Measurements from ENCODE around the gene FAM174B. TPM values are rescaled to one million over a fixed set of nuclear protein-coding genes. Genes with fewer than 3 reads are reported as not detected.
A peak's percentile ranks its signal among the peaks of the same experiment; 100 is the strongest.

Gene FAM174B
- total RNA-seq, 1 experiment from 2014 or later: 20.1 TPM

GRCh38 chr15:92601592-92602266, 53.8 kb downstream of the FAM174B start:
- DNase-seq (ENCODE audit: low read depth): no peak

DNA sequence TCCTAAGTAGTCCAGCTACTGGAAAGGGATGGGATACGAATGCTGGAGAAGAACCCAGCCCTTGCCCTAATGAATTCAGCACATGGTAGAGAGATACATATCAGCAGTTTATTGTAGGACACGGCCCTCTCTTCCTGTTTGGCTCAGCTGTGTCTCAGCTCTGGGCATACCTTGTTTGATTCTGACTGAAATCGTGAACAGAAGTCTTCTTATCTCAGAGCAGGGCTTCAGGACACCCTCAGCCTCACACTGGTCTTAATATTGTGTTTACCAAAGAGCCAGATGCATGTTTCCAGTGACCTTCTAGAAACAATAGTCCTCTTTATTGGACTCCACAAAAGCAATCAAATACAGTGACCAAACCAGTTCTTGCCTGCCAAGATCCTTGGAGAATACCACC, 54.7 kb downstream of the FAM174B start:
- no peak for DNase-seq (ENCODE audit: low read depth)

DNA sequence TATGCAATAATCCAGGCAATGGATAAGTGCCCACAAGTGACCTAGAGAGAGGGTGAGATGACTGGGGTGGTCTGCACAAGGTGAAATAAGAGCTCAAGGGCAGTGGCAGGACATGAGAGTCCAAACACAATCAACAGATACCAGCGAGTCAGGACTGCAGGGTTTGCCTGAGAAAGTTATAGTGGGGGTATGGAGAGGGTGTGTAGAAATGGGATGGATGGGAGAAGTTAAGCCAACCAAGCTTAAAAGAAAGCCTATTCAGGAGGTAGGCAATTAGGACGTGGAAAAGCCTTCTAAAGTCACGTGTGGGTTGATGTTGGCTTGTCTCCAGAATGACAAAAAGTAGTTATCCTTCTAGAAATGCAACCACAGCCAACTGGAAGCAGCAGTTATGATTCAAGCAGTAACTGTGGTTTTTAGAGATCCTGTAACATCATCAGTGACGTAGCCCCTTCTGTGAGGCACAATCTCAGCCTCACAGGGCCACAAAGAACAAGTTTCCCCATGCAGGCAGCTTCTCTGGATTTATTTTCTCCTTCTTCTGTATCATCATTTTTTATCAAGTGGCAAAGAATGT, 56.1 kb downstream of the FAM174B start:
- DNase-seq (ENCODE audit: low read depth): peak; percentile 72

DNA sequence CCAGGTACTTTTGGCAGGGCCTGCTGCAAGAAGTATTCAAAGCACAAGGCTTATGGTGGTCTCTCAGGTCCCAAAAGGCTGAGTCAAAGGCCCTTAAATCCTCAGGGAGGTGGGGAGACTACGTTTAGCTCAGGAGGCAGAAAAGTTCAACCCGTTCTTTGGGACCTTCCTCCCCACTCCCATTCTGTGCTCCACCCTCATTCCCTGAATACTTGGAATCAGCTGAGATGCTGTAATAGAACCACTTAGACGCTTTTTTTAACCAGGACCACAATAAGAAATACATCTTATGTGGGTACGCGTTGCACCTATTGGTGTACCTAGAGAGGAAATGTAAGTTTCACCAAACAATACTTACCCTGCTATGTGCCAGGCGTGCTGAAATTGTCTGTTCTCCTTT, 58.0 kb downstream of the FAM174B start:
- no peak for DNase-seq (ENCODE audit: low read depth)

- DNase-seq (ENCODE audit: low read depth): no peak
Observed at GRCh38 chr15:92596623-92597022, 59.0 kb downstream of the FAM174B start.

GRCh38 chr15:92595506-92596381, 59.8 kb downstream of the FAM174B start:
- no peak for DNase-seq (ENCODE audit: low read depth)

DNA sequence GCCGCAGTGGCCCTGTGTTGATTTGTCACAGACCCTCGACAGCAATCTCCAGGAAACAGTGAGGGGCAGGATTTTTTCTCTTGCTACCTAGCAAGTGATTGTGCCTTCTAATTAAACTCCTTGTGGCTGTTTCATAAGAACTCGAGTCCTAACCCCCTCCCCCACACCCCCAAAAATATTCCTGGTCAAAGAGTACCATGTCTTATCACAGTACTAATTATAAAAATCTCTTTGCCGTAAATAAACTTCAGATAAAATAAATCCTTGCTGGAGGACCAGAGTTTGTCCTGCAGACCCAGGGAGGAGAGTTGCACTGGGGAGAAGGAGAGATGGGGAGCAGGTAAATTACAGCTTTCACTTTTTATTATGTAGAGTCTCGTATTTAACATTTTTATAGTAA, 64.3 kb downstream of the FAM174B start:
- DNase-seq (ENCODE audit: low read depth): no peak

DNA sequence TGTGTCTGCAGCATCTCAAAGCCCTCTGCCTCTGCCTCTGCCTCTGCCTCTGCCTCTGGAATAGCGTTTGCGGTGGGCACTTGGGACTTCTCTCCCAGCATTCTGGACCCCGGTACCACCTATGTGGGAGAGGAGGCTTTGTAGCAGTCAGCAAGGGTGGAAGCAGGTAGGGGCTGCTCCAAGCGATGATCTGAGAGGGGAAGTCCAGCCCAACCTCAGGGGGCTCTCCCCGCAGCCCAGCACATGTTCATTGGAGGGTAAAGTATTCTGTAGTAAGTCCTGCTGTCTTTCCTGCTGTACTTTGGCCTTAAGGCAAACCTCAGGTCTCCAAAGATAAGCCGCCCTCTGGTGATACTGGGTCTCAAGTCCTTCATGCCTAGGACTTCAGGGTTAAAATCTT, 68.6 kb downstream of the FAM174B start:
- no peak for DNase-seq (ENCODE audit: low read depth)

DNA sequence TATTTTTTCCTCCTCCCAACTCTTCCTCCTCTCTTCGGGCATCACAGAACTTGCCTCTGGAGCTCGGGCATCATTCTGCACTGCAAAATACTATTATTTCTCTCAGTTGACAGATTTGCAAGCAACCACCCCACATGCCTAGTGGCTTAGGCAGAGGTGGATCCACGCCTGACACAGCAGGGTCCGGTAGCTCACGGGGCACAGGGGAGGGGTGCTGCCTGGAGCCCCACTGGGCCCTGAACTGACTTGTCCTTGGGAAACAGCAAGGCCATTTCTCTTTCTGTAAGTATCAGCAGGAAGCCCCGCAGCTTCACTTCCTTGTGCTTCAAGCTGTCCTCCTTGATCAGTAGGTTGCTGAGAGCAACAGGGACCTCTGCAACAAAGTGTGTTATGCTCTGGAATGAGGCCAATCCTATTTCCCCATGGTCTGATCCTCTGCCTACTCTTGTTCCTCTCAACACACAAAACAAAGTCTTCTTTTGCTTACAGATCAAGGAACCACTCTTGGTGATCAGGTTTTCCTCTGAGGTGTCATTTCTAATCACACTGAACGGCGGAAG, 69.1 kb downstream of the FAM174B start:
- no peak for DNase-seq (ENCODE audit: low read depth)

DNA sequence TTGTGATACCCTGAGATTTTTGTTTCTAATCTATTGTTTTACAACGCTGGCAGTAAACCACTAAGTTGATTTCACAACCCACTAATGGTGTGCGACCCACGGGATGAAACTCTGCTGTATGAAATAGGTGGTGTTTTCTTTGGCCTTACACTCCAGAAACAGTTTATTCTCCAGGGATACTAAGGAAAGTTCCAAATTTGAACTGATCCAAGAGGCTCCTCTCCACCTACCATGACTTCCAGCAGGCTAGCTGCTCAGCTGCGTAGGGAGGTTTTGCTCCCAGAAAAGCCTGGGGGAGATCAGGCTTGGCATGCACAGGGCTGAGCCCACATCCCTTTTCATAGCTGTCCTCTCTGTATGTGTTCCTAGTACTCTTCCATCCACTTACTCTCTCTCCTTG, 71.5 kb downstream of the FAM174B start:
- DNase-seq (ENCODE audit: low read depth): no peak

- DNase-seq (ENCODE audit: low read depth): no peak
Observed at GRCh38 chr15:92583096-92584034, 72.2 kb downstream of the FAM174B start.

DNA sequence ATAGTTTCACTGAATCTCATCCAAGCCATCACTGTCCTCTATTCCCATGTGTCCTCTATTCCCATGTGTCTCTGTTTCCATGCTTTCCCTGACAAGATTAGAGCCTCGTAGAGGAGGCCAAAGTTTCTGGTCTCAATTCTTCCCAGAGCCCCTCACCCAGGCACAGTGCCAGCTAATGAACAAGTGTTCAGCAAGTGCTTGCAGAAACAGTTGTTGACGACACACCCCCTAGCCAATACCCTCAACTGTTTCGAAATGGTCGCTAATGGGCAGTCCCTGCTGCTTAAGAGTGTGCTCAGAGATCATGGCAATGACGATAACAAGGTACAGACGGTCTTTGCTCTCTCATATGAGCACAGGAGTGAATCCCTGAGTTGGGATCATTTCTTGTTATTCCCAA, 73.4 kb downstream of the FAM174B start:
- no peak for DNase-seq (ENCODE audit: low read depth)

DNA sequence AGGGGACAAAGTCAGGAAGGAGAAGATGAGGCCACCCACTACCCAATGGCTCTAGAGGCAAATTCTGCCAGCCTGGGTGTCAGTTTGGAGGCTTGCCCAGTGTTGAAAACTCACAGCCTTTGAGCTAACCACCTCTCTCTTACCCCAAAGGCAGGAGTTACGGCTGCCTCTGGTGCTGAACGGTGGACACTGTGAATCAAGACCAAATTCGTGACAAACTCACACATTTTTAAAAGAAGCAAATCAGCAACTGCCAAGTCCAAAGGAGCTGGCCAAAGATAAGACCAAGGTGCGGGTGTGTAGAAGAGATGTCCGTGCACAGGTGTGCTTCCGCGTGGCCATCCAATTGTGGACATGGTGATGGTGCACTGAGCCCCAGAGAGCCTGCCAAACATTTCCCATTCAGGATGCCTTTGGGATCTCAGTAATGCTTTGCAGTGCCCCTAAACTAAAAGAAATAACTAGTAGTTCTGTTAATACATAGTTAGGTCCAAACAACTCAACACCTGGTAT, 74.6 kb downstream of the FAM174B start:
- no peak for DNase-seq (ENCODE audit: low read depth)

- no peak for DNase-seq (ENCODE audit: low read depth)
Observed at GRCh38 chr15:92580521-92580920, 75.1 kb downstream of the FAM174B start.

DNA sequence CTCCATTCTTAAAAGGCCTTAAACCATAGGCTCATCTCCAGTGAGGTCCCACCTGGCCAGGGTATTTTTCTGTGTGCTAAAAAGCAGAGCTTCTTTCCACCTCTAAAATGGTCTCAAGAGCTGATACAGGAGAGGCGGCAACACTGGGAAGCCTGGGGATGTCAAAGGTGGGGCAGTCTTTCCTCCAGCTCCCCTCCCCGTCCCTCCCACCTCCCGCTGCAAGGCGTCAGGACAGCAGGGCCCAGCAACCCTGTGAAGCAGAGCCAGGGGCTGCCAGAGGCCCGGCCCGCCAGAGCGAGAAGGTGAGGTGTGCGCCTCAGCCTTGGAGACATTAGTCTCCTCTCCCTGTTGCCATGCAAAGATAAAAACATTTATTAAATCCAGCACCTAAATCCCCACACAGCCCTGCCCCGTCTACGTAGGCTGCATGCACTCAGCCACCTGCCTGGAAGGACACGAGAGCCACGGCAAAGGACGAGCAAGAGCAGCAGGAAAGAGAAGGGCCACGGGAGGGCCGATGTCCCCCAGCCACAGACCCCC, 75.6 kb downstream of the FAM174B start:
- DNase-seq (ENCODE audit: low read depth): no peak

DNA sequence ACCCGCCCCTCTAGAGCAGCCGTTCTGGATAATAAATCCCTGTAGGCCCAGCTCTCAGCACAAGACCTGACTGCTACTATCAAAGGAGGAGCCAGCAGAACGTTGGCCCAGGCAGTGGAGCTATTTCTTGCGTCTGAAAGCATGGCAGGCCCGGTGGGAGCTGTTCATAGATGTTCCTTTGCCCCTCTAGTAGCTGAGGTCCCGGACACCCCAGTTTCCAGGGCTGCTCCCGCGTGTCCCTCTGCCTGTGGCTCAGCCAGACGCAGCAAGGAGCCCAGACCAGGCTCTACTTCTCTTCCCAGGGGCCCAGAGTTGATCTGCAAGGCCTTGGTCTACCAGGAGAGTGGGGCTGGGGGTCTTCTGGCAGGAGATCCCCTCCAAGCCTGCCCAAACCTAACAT, 76.1 kb downstream of the FAM174B start:
- no peak for DNase-seq (ENCODE audit: low read depth)

DNA sequence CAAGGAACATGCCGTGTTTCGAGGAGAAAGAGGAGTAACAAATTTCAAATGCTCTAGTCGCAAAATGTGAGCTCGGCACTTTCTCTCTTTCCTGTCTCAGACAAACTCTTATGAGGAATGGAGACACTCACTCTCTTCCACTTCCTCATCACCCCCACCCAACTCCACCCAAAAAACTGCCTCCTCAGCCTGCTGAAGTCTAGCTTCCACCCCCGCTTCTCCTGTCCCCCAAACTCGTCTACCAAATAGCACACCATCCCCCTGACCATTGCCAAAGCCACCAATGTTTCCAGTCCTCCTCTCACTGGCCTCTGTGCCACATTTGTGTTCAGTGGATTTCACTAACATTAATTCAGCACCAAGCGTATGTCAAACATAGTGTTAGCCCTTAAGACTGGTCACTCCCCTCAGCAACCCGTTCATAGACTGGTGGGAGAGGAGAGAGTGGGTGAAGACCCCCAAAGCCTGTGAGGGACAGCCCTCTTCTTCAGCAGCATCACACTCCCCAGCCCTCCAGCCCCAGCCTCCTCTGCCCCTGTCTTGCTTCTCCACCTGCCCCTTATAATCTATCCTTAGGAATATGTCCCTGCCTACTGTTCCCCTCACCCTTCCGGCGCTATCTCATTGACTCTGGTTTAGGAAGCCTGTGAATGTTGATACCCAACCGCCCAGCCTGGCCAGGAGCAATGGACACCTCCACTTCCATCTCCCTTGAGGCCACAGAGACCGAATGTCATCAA, 77.3 kb downstream of the FAM174B start:
- DNase-seq (ENCODE audit: low read depth): no peak

GRCh38 chr15:92576597-92577200, 78.9 kb downstream of the FAM174B start:
- no peak for DNase-seq (ENCODE audit: low read depth)

DNA sequence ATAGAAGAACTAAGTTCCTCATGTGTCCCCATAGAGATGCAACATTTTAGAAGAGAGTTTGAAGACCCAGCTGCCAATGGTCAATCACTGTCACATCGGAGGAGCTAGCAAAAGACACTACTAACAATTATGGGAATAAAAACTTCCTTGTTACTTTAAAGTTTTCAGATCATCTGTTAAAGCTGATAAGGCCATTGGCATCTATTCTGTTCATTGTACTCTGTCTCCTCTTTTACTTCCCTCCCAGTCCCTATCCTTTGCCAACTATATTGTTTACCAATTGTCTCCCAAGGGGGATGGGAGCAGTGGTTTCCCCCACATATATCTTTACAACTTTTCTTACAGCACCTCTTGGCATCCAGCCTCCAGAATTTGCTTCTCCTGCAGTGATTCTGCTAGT, 81.0 kb downstream of the FAM174B start:
- DNase-seq (ENCODE audit: low read depth): no peak

- no peak for DNase-seq (ENCODE audit: low read depth)
Observed at GRCh38 chr15:92574161-92574560, 81.4 kb downstream of the FAM174B start.
